SKM-1 treated with dmso at 0.1 percent for 144 hours (cell line): ENCODE results near the gene DGKD.

Experiments
- DNase-seq: peaks from one replicate; lab custom pipeline; 2025; ENCODE audit not compliant: unreplicated experiment; lab: John Stamatoyannopoulos, UW

DGKD gene

GRCh38 chr2:233426619-233427342 lies 72.5 kb downstream of the DGKD start:
- no peak for DNase-seq

DNA sequence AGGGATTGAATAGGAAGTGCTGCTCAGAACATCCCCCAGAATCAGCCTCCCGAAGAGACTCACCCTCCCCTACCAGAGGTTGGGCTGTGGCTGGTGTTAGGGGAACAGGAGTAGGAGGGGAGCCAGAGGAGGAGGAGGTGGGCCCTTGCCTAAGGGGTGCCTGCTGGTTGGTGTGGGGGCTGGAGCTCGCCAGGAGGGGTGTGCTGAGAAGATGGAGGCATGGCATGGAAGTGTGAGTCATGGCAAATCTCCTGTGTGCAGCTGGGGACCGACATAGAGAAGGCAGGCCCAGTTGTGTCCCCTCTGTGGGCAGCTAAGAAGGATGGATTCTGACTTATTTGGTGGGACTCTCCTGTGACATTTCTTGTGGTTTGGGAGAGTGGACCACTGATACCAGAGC lies 73.7 kb downstream of the DGKD start:
- no peak for DNase-seq

GRCh38 chr2:233428438-233428837 lies 74.1 kb downstream of the DGKD start:
- no peak for DNase-seq

DNA sequence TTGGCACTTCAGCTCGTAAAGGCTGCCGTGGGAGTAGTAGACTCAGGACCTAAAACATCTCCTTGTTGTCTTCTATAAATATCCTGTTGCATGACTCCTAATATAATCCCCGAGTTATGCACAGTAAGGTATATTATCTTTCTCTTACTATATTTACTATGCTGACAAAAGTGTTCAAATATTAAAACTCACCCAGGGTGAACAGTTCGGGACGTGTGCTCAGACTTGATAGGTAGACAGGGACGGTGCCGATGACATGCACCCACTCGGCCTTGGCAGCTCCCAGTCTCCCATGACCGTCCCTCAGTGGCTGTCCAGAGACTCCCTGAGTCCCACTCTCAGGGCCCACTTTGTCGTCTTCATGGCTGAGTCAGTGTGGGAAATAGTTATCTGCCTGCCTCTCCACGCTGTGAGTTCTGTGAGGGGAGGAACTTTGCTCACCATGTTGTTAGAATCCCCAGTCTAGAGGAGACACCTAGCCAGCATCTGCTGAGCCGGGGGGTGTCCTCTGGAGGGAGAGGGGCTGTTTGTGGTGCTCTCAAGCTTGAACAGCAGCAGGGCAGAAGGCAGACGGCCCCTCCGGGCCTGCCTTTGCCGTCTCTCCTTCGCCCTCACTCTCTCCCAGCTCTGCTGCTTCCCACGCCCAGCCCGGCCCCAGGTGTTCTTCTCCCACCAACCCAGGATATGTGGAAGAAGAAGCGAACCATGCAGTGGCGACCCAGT lies 75.0 kb downstream of the DGKD start:
- no peak for DNase-seq

DNA sequence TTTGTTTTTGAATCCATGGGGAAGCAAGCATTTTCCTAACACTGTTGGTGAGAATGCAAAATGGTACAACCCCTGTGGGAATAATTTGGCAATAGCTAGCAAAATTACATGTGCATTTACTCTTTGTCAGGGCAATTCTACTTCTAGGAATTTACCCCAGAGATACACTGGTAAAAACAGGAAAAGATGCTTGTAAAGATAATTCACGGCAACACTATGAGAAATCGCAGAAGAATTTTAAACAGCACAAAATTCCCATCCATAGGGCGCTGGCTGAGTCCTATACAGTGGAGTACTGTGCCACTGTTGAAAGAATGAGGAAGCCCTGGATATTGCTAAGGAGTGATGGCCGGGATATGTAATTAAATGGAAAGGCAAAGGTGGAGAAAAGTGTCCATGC lies 75.8 kb downstream of the DGKD start:
- no peak for DNase-seq

DNA sequence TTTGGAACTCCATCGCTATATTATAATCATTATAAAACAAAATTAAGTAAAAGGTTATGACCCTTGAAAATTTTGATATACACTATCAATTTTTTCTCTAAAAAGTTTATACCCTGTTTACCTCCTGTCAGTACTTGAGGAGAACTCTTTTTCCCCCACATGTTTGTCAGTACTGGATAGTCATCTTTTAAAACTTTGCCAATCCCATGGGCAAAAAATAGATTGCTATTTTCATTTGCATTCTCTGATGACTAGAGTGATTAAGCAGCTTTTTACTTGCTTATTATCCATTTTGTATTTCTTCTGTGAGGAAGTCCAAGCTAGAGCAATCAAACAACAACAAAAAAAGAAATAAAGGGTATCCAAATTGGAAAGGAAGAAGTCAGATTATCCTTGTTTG lies 76.4 kb downstream of the DGKD start:
- no peak for DNase-seq

GRCh38 chr2:233433029-233433428 lies 78.7 kb downstream of the DGKD start:
- DNase-seq, result no peak

- DNase-seq, result no peak
Measured at GRCh38 chr2:233433794-233434193, 79.5 kb downstream of the DGKD start.

GRCh38 chr2:233434666-233435330 lies 80.5 kb downstream of the DGKD start:
- DNase-seq, result no peak

DNA sequence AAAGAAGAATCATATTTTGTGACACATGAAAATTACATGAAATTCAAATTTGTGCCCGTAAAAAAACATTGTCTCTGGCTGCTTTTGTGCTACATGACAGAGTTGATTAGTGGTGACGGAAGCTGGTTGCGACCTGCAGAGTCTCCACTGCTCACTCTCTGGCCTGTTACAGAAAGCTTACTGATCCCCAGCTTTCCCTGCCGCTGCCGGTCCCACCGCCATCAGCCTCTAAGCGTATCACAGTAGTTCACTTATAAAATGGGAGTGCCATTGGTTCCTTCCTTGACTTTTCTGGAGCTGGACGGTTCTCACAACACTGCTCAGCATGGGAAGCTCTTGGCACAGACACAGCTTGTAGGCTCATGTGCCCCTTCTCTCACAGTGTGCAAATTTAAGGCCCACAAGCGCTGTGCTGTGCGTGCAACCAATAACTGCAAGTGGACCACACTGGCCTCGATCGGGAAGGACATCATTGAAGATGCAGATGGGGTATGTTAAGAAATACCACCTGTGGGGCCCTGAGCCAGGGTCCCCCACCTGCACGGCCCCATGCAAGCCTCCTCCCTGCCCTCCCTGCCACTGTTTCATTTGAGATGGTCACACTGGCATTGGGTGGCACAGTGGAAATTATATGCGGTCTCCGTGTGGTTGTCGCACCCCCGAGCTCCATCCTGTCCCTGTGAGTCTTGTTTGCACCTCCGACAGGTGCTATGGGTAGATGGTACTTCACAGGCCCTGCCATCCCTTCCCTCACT lies 81.3 kb downstream of the DGKD start:
- DNase-seq, result no peak

GRCh38 chr2:233436191-233436581 lies 81.9 kb downstream of the DGKD start:
- DNase-seq, result no peak

- no peak for DNase-seq
Measured at GRCh38 chr2:233436691-233437438, 82.6 kb downstream of the DGKD start.

DNA sequence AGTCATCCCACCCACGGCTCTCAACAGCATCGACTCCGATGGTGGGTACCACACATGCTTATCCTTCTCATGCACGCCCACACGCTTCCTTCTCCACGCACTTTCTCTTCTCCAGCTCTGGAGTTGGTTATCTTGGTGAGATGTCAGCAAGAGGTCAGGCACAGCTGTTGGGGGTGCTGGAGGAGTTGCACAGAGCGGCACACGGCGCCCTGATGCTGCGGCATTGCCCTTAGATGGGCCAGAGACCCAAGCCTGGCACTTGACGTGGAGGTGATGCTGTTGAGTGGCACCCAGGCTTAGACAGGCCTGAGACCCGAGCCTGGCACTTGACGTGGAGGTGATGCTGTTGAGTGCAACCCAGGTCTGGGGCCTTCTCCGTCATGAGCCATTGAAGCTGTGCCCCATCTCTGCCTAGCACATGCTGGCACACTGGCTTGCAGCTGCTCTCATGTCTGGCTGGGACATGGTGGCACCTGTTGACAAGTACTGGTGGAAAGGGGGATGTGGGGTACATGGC lies 83.2 kb downstream of the DGKD start:
- no peak for DNase-seq

DNA sequence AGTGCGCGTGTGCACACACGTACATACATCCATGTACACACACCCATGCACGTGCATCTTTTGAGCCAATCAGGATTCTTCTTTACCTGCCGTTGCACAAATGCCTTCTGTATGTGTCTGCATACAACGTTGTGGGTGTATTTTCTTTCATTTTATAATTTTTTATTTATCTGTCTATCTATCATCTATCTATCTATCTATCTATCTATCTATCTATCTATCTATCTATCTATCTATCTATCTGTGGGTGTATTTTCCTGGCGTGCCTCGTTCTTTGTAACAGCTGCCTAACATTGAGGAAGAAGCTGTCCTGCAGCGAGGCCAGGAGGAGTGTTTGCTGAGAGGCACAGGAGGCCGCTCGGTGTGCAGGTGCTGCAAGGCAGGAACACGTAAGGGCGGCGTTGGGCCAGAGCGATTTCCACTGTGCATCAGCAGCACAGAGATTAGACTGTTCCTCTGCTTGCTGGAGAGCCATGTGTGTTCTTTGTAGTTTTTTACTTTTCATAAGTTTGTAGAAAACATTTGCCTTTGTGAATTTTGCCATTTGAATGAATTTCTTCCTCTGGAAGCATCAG lies 84.4 kb downstream of the DGKD start:
- no peak for DNase-seq

DNA sequence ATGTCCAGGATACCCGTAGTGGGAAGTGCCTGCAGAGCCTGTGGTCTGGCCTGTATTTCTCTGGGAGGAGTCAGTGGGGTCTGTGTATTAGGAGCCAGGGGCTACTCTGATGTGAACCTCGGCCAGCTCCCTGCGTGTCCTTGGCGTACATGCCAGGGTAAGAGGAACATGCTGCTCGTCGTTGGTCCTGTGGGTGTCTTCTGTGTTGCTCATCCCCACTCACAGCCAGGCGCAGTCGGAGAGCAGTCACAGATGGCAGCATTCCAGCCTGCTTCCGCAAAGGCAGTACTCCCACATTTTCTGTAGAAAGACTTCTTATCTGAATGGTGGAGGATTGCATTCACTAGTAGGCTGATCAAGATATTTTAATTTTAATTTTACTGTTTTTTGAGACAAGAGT lies 84.9 kb downstream of the DGKD start:
- no peak for DNase-seq

GRCh38 chr2:233440314-233440713 lies 86.0 kb downstream of the DGKD start:
- no peak for DNase-seq

DNA sequence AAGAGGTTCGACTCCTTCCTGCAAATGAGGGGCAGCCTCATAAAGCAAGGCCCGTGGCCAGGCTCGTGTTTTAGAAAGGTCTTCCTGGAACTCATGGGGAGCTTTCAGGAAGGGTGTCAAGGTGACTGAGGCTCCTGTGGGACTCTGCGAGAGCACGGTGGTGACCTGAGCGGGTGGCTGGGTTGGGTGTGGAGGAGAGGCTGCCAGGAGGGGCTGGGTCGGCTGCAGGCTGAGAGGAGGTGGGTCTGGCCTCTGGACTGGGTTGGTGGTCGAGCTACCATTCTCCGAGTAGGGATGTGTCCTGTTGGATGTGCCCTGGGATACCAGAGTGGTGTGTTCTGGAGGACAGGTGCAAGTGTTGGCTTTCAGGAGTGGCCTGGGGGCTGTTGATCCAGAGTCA lies 86.4 kb downstream of the DGKD start:
- no peak for DNase-seq

DNA sequence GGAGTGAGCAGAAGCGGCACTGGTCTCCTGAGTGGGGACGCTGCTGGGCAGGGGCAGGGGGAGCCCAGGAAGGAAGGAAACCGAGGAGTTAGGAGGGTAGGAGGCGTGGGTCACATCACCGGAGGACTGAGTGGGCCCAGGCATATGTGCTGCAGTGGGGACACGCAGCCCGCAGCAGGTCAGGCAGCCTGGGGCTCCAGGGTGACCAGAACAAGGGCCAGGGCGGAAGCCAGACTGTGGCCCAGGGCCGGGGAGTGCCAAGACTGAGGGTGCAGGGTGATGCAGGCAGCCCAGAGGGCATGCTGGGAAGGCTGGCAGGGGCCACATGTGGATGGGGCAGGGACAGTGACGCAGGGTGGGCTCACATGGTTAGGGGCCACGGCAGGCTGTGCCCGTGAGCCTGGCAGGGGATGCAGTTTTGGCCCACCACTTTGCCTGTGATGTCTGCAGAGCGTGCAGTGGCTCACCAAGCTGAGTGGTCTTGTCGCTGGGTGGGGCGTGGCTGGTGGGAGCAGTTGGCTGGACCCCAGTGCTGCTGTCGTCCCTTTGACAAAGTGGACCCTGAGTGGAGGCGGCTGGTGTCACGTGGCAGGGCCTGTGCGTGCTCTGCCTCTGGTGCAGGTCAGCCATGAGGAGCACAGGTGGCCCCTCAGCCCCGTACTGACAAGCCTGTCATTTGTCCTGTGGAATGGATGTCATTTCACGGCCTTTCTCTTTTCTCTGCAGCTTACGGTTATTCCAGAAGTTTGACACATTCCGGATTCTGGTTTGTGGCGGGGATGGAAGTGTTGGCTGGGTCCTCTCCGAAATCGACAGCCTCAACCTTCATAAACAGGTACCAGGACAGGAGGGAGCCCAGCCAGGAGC lies 87.1 kb downstream of the DGKD start:
- DNase-seq, result no peak

DNA sequence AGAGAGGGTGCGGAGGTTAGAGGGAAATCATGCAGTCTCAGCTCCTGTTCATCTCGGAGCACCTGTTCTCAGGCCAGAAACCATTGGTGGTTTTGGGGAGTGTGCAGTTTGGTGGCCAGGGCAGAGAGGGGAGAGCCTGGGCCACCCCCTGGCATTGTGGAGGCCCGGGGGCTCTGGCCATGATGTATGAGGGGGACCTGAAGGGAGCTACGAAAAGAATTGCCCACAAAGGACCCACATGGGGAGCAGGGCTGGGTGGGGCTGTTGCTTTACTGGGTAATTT lies 87.7 kb downstream of the DGKD start:
- no peak for DNase-seq
